Measurements from ENCODE around the gene IRGC.

DNA sequence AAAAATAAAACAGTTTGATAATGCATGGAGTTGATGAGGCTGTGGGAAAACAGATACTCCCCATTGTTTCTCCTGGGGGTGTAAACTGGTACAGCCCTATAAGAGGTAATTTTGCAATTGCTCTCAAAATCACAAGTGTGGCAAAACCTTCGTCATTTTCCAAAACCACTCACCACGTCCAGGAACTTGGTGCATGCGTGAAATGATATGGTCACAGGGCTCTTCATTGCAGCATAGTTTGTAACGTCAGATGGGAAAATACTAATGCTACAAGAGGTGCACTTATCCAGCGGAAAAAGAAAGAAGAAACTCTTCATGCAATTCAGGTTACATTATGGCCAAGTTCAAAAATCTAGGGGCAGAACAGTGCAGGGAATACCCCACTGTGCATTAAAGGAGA is 34.1 kb upstream of the IRGC start:
- TF ChIP-seq EZH2 (IDR thresholded peaks at IDR 0.05; ENCODE audit: insufficient read depth, poor library complexity, severe bottlenecking), result no peak
- no peak for TF ChIP-seq EZH2phosphoT487 (IDR thresholded peaks at IDR 0.05; ENCODE audit: insufficient read depth, low read depth)
